Nephron progenitor cell (in vitro differentiated cells): ENCODE data around the gene FGF7.

Experiments
- DNase-seq: peaks from one replicate; pipeline ENCODE4 v3.0.0; 2021
- H3K27ac Mint-ChIP-seq: 2 replicates; pipeline ENCODE4 v1.8.0; 2021; ENCODE audit warnings: mild to moderate bottlenecking, moderate library complexity, mixed read lengths
- H3K27me3 Mint-ChIP-seq: 2 replicates; pipeline ENCODE4 v1.8.0; 2021; ENCODE audit warnings: mild to moderate bottlenecking, low read depth, mixed read lengths; ENCODE audit not compliant: poor library complexity
- H3K36me3 Mint-ChIP-seq: 2 replicates; pipeline ENCODE4 v1.8.0; 2021; ENCODE audit warnings: low read depth, mixed read lengths
- H3K4me1 Mint-ChIP-seq: 2 replicates; pipeline ENCODE4 v1.8.0; 2021; ENCODE audit warnings: mixed read lengths
- H3K4me3 Mint-ChIP-seq: 2 replicates; pipeline ENCODE4 v1.8.0; 2021; ENCODE audit warnings: mild to moderate bottlenecking, moderate library complexity, mixed read lengths
- H3K9me3 Mint-ChIP-seq: 2 replicates; pipeline ENCODE4 v1.8.0; 2021; ENCODE audit warnings: mild to moderate bottlenecking, moderate library complexity, mixed read lengths
- CTCF ChIP-seq: fragments of 200-600 bp; sonication (generic); IDR thresholded peaks from 2 replicates; pipeline ENCODE4 v1.5.0; 2021; ENCODE audit warnings: antibody characterized with exemption

Gene FGF7

GRCh38 chr15:49421991-49422390 lies 1.1 kb upstream of the FGF7 start:
- TF ChIP-seq CTCF = peak; percentile 83
- DNase-seq = peak; percentile 43

GRCh38 chr15:49423901-49424550 lies 984 bp downstream of the FGF7 start:
- DNase-seq = no peak
- no peak for TF ChIP-seq CTCF
- no peak overlapping the region for H3K27ac Mint-ChIP-seq
- no peaks in the 10 kb centered on the region for H3K27me3 Mint-ChIP-seq
- no peaks in the 10 kb centered on the region for H3K36me3 Mint-ChIP-seq
- H3K4me3 Mint-ChIP-seq = no peak overlapping the region
- no peaks in the 10 kb centered on the region for H3K4me1 Mint-ChIP-seq
- H3K9me3 Mint-ChIP-seq = no peaks in the 10 kb centered on the region

More at GRCh38 chr15:49421991-49422390, 1.1 kb upstream of the FGF7 start:
- Mint-ChIP-seq H3K4me3 (no peak overlapping the region), H3K4me1 (no peaks in the 10 kb centered on the region), H3K27ac (no peak overlapping the region), H3K36me3 (no peaks in the 10 kb centered on the region), H3K9me3 (peaks cover 1% of the 10 kb centered on the region), H3K27me3 (no peaks in the 10 kb centered on the region)

GRCh38 chr15:49424954-49425353 lies 1.9 kb downstream of the FGF7 start:
- no peaks in the 10 kb centered on the region for H3K36me3 Mint-ChIP-seq
- no peak for DNase-seq
- no peak overlapping the region for H3K27ac Mint-ChIP-seq
- H3K4me3 Mint-ChIP-seq = no peak overlapping the region
- TF ChIP-seq CTCF = no peak
- H3K9me3 Mint-ChIP-seq = no peaks in the 10 kb centered on the region
- no peaks in the 10 kb centered on the region for H3K27me3 Mint-ChIP-seq
- no peaks in the 10 kb centered on the region for H3K4me1 Mint-ChIP-seq

GRCh38 chr15:49427372-49427771 lies 4.3 kb downstream of the FGF7 start:
- Mint-ChIP-seq H3K27ac (no peak overlapping the region), H3K36me3 (no peaks in the 10 kb centered on the region)
- no peak for TF ChIP-seq CTCF

GRCh38 chr15:49428409-49429095 lies 5.5 kb downstream of the FGF7 start:
- no peak for TF ChIP-seq CTCF
- H3K27me3 Mint-ChIP-seq = no peaks in the 10 kb centered on the region
- no peaks in the 10 kb centered on the region for H3K9me3 Mint-ChIP-seq
- DNase-seq = no peak
- no peak overlapping the region for H3K27ac Mint-ChIP-seq
- no peak overlapping the region for H3K4me3 Mint-ChIP-seq
- no peaks in the 10 kb centered on the region for H3K4me1 Mint-ChIP-seq
- no peaks in the 10 kb centered on the region for H3K36me3 Mint-ChIP-seq

More at GRCh38 chr15:49427372-49427771, 4.3 kb downstream of the FGF7 start:
- Mint-ChIP-seq H3K9me3 (no peaks in the 10 kb centered on the region), H3K4me3 (no peak overlapping the region), H3K4me1 (no peaks in the 10 kb centered on the region), H3K27me3 (no peaks in the 10 kb centered on the region)
- no peak for DNase-seq

GRCh38 chr15:49430046-49430445 lies 7.0 kb downstream of the FGF7 start:
- no peaks in the 10 kb centered on the region for H3K9me3 Mint-ChIP-seq
- no peaks in the 10 kb centered on the region for H3K27me3 Mint-ChIP-seq
- DNase-seq = no peak
- TF ChIP-seq CTCF = no peak
- no peak overlapping the region for H3K4me3 Mint-ChIP-seq
- no peak overlapping the region for H3K27ac Mint-ChIP-seq
- H3K36me3 Mint-ChIP-seq = no peaks in the 10 kb centered on the region
- no peaks in the 10 kb centered on the region for H3K4me1 Mint-ChIP-seq
